WTC11 (cell line): ENCODE measurements around the gene TBC1D22A. TPM values are rescaled to one million over a fixed set of nuclear protein-coding genes. Genes with fewer than 3 reads are reported as not detected.
A peak's percentile ranks its signal among the peaks of the same experiment; 100 is the strongest.

Experiments used
- ATAC-seq: fragments of 200-7000 bp; cut with Tn5 transposase; 2 replicates; pipeline ENCODE4 v1.10.0; 2021; ENCODE audit warnings: mild to moderate bottlenecking, moderate library complexity
- CTCF ChIA-PET: fragments of 300-600 bp; sonication (Branson Sonifier 250); formaldehyde crosslinking; loops from one replicate; lab custom pipeline; 2021; ENCODE audit warnings: antibody characterized with exemption; lab: Charles Lee
- POLR2A ChIA-PET: fragments of 350-600 bp; sonication (Branson Sonifier 250); formaldehyde crosslinking; loops from one replicate; lab custom pipeline; 2021; ENCODE audit warnings: antibody characterized with exemption; lab: Charles Lee
- DNase-seq: peaks from one replicate; pipeline ENCODE4 v3.0.0; 2021; ENCODE audit warnings: low spot score
- H3K27ac Mint-ChIP-seq: 2 replicates; pipeline ENCODE4 v1.8.0; 2021; ENCODE audit warnings: mixed read lengths
- H3K27me3 Mint-ChIP-seq: 2 replicates; pipeline ENCODE4 v1.8.0; 2021; ENCODE audit warnings: low read depth, mild to moderate bottlenecking, moderate library complexity, mixed read lengths
- H3K36me3 Mint-ChIP-seq: 2 replicates; pipeline ENCODE4 v1.8.0; 2021; ENCODE audit warnings: mixed read lengths
- H3K4me1 Mint-ChIP-seq: 2 replicates; pipeline ENCODE4 v1.8.0; 2022; ENCODE audit warnings: mixed read lengths
- H3K4me3 Mint-ChIP-seq: 2 replicates; pipeline ENCODE4 v1.8.0; 2021; ENCODE audit warnings: mild to moderate bottlenecking, moderate library complexity, mixed read lengths
- H3K9me3 Mint-ChIP-seq: 2 replicates; pipeline ENCODE4 v1.8.0; 2021; ENCODE audit warnings: mixed read lengths
- AR ChIP-seq: fragments of 250-450 bp; sonication (Bioruptor Pico); IDR thresholded peaks from 2 replicates; pipeline ENCODE4 v1.9.0; 2021; ENCODE audit warnings: mild to moderate bottlenecking
- CDX4 ChIP-seq: fragments of 250-450 bp; sonication (Bioruptor Pico); IDR thresholded peaks from 2 replicates; pipeline ENCODE4 v1.9.0; 2021; ENCODE audit warnings: moderate library complexity, mild to moderate bottlenecking, inconsistent platforms, borderline replicate concordance
- CREB1 ChIP-seq: sonication (generic); formaldehyde crosslinking; IDR thresholded peaks from 2 replicates; pipeline ENCODE4 v1.8.0; 2023; ENCODE audit warnings: mild to moderate bottlenecking, missing genetic modification reagents
- EMX1 ChIP-seq: fragments of 250-450 bp; sonication (Bioruptor Pico); IDR thresholded peaks from 2 replicates; pipeline ENCODE4 v1.8.0; 2021; ENCODE audit warnings: mild to moderate bottlenecking
- FOXJ3 ChIP-seq: sonication (generic); formaldehyde crosslinking; IDR thresholded peaks from 2 replicates; pipeline ENCODE4 v1.9.0; 2021; ENCODE audit warnings: missing genetic modification reagents, mild to moderate bottlenecking, borderline replicate concordance
- GABPB1 ChIP-seq: sonication (generic); formaldehyde crosslinking; IDR thresholded peaks from 2 replicates; pipeline ENCODE4 v1.8.1; 2023; ENCODE audit warnings: mild to moderate bottlenecking, missing genetic modification reagents
- KAT7 ChIP-seq: sonication (generic); formaldehyde crosslinking; IDR thresholded peaks from 2 replicates; pipeline ENCODE4 v1.8.1; 2023; ENCODE audit warnings: missing genetic modification reagents, mild to moderate bottlenecking, borderline replicate concordance
- MXD4 ChIP-seq: fragments of 250-450 bp; sonication (Bioruptor Pico); IDR thresholded peaks from 2 replicates; pipeline ENCODE4 v1.8.0; 2021; ENCODE audit warnings: mild to moderate bottlenecking, moderate library complexity, borderline replicate concordance
- NFE2L1 ChIP-seq: sonication (generic); formaldehyde crosslinking; IDR thresholded peaks from 2 replicates; pipeline ENCODE4 v1.8.1; 2023; ENCODE audit warnings: missing genetic modification reagents
- NR3C1 ChIP-seq: sonication (generic); formaldehyde crosslinking; conservative IDR thresholded peaks from 2 replicates; pipeline ENCODE4 v1.8.1; 2023; ENCODE audit warnings: low read depth, mild to moderate bottlenecking, missing genetic modification reagents
- RORB ChIP-seq: fragments of 250-450 bp; sonication (Bioruptor Pico); IDR thresholded peaks from 2 replicates; pipeline ENCODE4 v1.9.0; 2021; ENCODE audit warnings: mild to moderate bottlenecking
- SMAD4 ChIP-seq: sonication (generic); formaldehyde crosslinking; IDR thresholded peaks from 2 replicates; pipeline ENCODE4 v1.8.0; 2022; ENCODE audit warnings: mild to moderate bottlenecking, missing genetic modification reagents
- SOX15 ChIP-seq: fragments of 250-450 bp; sonication (Bioruptor Pico); IDR thresholded peaks from 2 replicates; pipeline ENCODE4 v1.9.0; 2021; ENCODE audit warnings: mild to moderate bottlenecking
- SP1 ChIP-seq: sonication (generic); formaldehyde crosslinking; conservative IDR thresholded peaks from 2 replicates; pipeline ENCODE4 v1.8.1; 2022; ENCODE audit warnings: missing genetic modification reagents
- STAT6 ChIP-seq: sonication (generic); formaldehyde crosslinking; conservative IDR thresholded peaks from 2 replicates; pipeline ENCODE4 v1.8.1; 2023; ENCODE audit warnings: mild to moderate bottlenecking, low read depth, missing genetic modification reagents, moderate library complexity
- ZNF317 ChIP-seq: sonication (generic); formaldehyde crosslinking; IDR thresholded peaks from 2 replicates; pipeline ENCODE4 v1.8.1; 2023; ENCODE audit warnings: low read depth, mild to moderate bottlenecking, moderate library complexity, missing genetic modification reagents, borderline replicate concordance
- ZNF532 ChIP-seq: fragments of 250-450 bp; sonication (Bioruptor Pico); IDR thresholded peaks from 2 replicates; pipeline ENCODE4 v1.9.0; 2021; ENCODE audit warnings: mild to moderate bottlenecking, borderline replicate concordance
- total RNA-seq: library from RNA; stranded (reverse); gene quantifications from 3 replicates; pipeline ENCODE4 v1.2.3, GENCODE V29; 2021

Gene TBC1D22A
- total RNA-seq, 1 experiment from 2014 or later, result 18.1 TPM

- no peak for TF ChIP-seq ZNF532 (CRISPR knock-in tag)
- no peak for TF ChIP-seq SOX15 (CRISPR knock-in tag)
Measured at GRCh38 chr22:46863794-46864193, 101.3 kb downstream of the TBC1D22A start (continued).

- no peak overlapping the region for H3K27ac Mint-ChIP-seq
- H3K4me1 Mint-ChIP-seq, result peaks cover 30% of the 10 kb centered on the region
- no peaks in the 10 kb centered on the region for H3K9me3 Mint-ChIP-seq
- no peak for ATAC-seq
- H3K4me3 Mint-ChIP-seq, result no peak overlapping the region
- H3K36me3 Mint-ChIP-seq, result no peaks in the 10 kb centered on the region; the same call in 1 of the 2 replicates
- no peak for DNase-seq
- CTCF ChIA-PET, result no interaction called here
- POLR2A ChIA-PET, result interaction anchor here (0.9 kb wide), 1 partner anchor 13 kb away, joined by 3 read pairs; no protein-coding TSS in a partner anchor
- no peaks in the 10 kb centered on the region; the same call in 1 of the 2 replicates for H3K27me3 Mint-ChIP-seq
- no peak for TF ChIP-seq SMAD4 (CRISPR knock-in tag)
- TF ChIP-seq GABPB1 (CRISPR knock-in tag), result 0 out of 2 replicates have a peak, but pooled peaks have one; percentile 22
- TF ChIP-seq KAT7 (CRISPR knock-in tag), result no peak
- no peak for TF ChIP-seq CDX4 (CRISPR knock-in tag)
- TF ChIP-seq, all 79 proteins: peak for 1
Measured at GRCh38 chr22:46864314-46865051, 102.0 kb downstream of the TBC1D22A start.

- Mint-ChIP-seq H3K4me3 (no peak overlapping the region), H3K27ac (no peak overlapping the region), H3K27me3 (no peaks in the 10 kb centered on the region; the same call in 1 of the 2 replicates), H3K9me3 (no peaks in the 10 kb centered on the region), H3K36me3 (no peaks in the 10 kb centered on the region; the same call in 1 of the 2 replicates), H3K4me1 (peaks cover 30% of the 10 kb centered on the region)
- ChIA-PET POLR2A (no interaction called here), CTCF (no interaction called here)
- ATAC-seq (no peak), DNase-seq (no peak)
- TF ChIP-seq SP1 (no peak), STAT6 (CRISPR knock-in tag) (no peak), AR (CRISPR knock-in tag) (no peak), CREB1 (CRISPR knock-in tag) (no peak), NR3C1 (CRISPR knock-in tag) (no peak), RORB (CRISPR knock-in tag) (no peak), FOXJ3 (CRISPR knock-in tag) (no peak), ZNF317 (CRISPR knock-in tag) (no peak), NFE2L1 (no peak), MXD4 (CRISPR knock-in tag) (no peak), EMX1 (CRISPR knock-in tag) (no peak)
Measured at GRCh38 chr22:46865052-46865434, 102.6 kb downstream of the TBC1D22A start.
